Psoas muscle (tissue), 8 donors: ENCODE results near the gene R3HDM1. TPM values are rescaled to one million over a fixed set of nuclear protein-coding genes. Genes with fewer than 3 reads are reported as not detected.
"Not testable (repeated sequence)": the region's sequence is repeated elsewhere in the genome, so short reads cannot be mapped to it uniquely, and the experiment has no call there.

ENCODE experiments used
- ATAC-seq, 4 donors: fragments of 200-7000 bp; cut with Tn5 transposase; one replicate each; pipeline ENCODE4 v1.9.1; 2020; ENCODE audit warnings: moderate library complexity in 3 of 4, mild to moderate bottlenecking in 2 of 4
- DNase-seq, 2 donors: peaks; one replicate each; pipeline ENCODE4 v3.0.0-alpha.2; 2020
- H3K27ac ChIP-seq: fragments of 200-600 bp; one replicate; pipeline ENCODE4 v1.8.0; 2022
- H3K27me3 ChIP-seq, 3 donors: fragments of 200-600 bp in 1 of 3; one replicate each; pipeline versions ENCODE4 v1.6.1 to v1.8.0; 2013 to 2022; ENCODE audit warnings: low read length in 2 of 3, mild to moderate bottlenecking in 2 of 3, moderate library complexity in 1 of 3; ENCODE audit not compliant: insufficient read depth in 3 of 3
- H3K36me3 ChIP-seq, 2 donors: fragments of 200-600 bp in 1 of 2; one replicate each; pipeline versions ENCODE4 v1.6.1 to v1.8.0; 2013 to 2022; ENCODE audit warnings: low read depth in 1 of 2, mild to moderate bottlenecking in 1 of 2, moderate library complexity in 1 of 2; ENCODE audit not compliant: insufficient read depth in 1 of 2
- H3K4me1 ChIP-seq: fragments of 200-600 bp; one replicate; pipeline ENCODE4 v1.8.0; 2022
- H3K4me3 ChIP-seq: fragments of 200-600 bp; one replicate; pipeline ENCODE4 v1.8.0; 2022; ENCODE audit warnings: mild to moderate bottlenecking
- H3K9me3 ChIP-seq: fragments of 200-600 bp; one replicate; pipeline ENCODE4 v1.8.0; 2022
- CTCF ChIP-seq: fragments of 200-600 bp; IDR thresholded peaks from one replicate; pipeline ENCODE4 v1.8.0; 2022; ENCODE audit warnings: antibody characterized with exemption
- WGBS, 3 donors: extraction: QIAGEN DNeasy Blood & Tissue Kit; methylation state at CpG; one replicate each; pipeline versions ENCODE4 v1.1.6 to v1.1.7; 2013; 5-methylcytosine and 5-hydroxymethylcytosine counted together
- intact Hi-C, 2 donors: fragments of 100-400 bp; cut with DNase I; formaldehyde crosslinking; loops; one replicate each; pipeline versions ENCODE4 v1.11.0 to v1.14.2; 2022
- polyA plus RNA-seq, 3 donors: library from polyadenylated mRNA; stranded (reverse); fragments of 200-250 nt; gene quantifications; one replicate each; pipeline ENCODE4 v1.2.3, GENCODE V29; 2013
- total RNA-seq, 4 donors: library from RNA; stranded (reverse); fragmentation: NEBNext Ultra II Directional in 2 of 4; extraction: Animal tissue kit (Norgen Biotek cat#: 25700) in 2 of 4; gene quantifications; one replicate each; pipeline versions ENCODE4 v1.2.1 to v1.2.4, GENCODE V29; 2021 to 2023
- donor health status: healthy with polysubstance abuse.
- donor health status: DM: no; HTN: no; CAD: no; lungs with moderate emphysema.
- donor health status: Bipolar disorder and iron deficiency.
- donor health status: healthy.
- donor health status: DM: yes; HTN: yes; CAD: no.
- donor health status: DM: no; HTN: no; CAD: no.
- donor health status: DM: no; HTN: no; CAD: no.
- donor health status: DM: yes; HTN: yes; CAD: no.

R3HDM1 gene
- total and polyA plus RNA-seq, 7 donors, result 4.6 to 25.3 (median 20.1) TPM

- no peak for TF ChIP-seq CTCF
- no peak for DNase-seq
- peaks cover 0 to 75% of the 10 kb centered on the region in 2 donors for H3K36me3 ChIP-seq
- 98 to 100% (median 100%) methylated on average over 1 of the region's 1 CpG for WGBS, 3 donors
- H3K27ac ChIP-seq, result no peak overlapping the region
- no peaks in the 10 kb centered on the region for H3K27me3 ChIP-seq
- ATAC-seq, result no peak
- intact Hi-C loops, result no loop called here
- no peaks in the 10 kb centered on the region for H3K9me3 ChIP-seq
- H3K4me3 ChIP-seq, result no peak overlapping the region
- no peaks in the 10 kb centered on the region for H3K4me1 ChIP-seq
Measured at GRCh38 chr2:135650721-135651120, 119.4 kb downstream of the R3HDM1 start.

GRCh38 chr2:135651717-135652116, 120.4 kb downstream of the R3HDM1 start:
- H3K27me3 ChIP-seq, result no peaks in the 10 kb centered on the region
- WGBS, 3 donors, result 97 to 98% (median 97%) methylated on average over 3 of the region's 3 CpGs
- intact Hi-C loops, result no loop called here
- H3K9me3 ChIP-seq, result no peaks in the 10 kb centered on the region
- no peaks in the 10 kb centered on the region for H3K4me1 ChIP-seq
- no peak overlapping the region for H3K4me3 ChIP-seq
- TF ChIP-seq CTCF, result no peak
- no peak for ATAC-seq
- H3K36me3 ChIP-seq, result peaks cover 0 to 71% of the 10 kb centered on the region in 2 donors
- DNase-seq, result no peak
- H3K27ac ChIP-seq, result no peak overlapping the region

GRCh38 chr2:135654239-135654638, 123.0 kb downstream of the R3HDM1 start:
- intact Hi-C loops, H3K4me3 ChIP-seq, H3K4me1 ChIP-seq, DNase-seq, ATAC-seq, H3K9me3 ChIP-seq, H3K27me3 ChIP-seq, H3K27ac ChIP-seq: not testable (repeated sequence)
- peaks cover 0 to 59% of the 10 kb centered on the region in 2 donors for H3K36me3 ChIP-seq
- 93 to 98% (median 97%) methylated on average over 5 of the region's 5 CpGs for WGBS, 3 donors

- Histone ChIP-seq H3K4me3 (no peak overlapping the region), H3K4me1 (no peaks in the 10 kb centered on the region), H3K27me3 (no peaks in the 10 kb centered on the region), H3K36me3 (peaks cover 0 to 47% of the 10 kb centered on the region in 2 donors), H3K27ac (no peak overlapping the region), H3K9me3 (no peaks in the 10 kb centered on the region)
- ATAC-seq, result no peak
- WGBS, 3 donors, result 64 to 79% (median 66%) methylated on average over 12 of the region's 12 CpGs
- intact Hi-C loops, result no loop called here
- TF ChIP-seq CTCF, result no peak
- no peak for DNase-seq
Measured at GRCh38 chr2:135657806-135658582, 126.7 kb downstream of the R3HDM1 start.

- Histone ChIP-seq H3K4me1 (peaks cover 6% of the 10 kb centered on the region), H3K9me3 (no peaks in the 10 kb centered on the region), H3K36me3 (peaks cover 0 to 31% of the 10 kb centered on the region in 2 donors), H3K4me3 (no peak overlapping the region), H3K27ac (no peak overlapping the region), H3K27me3 (no peaks in the 10 kb centered on the region)
- intact Hi-C loops, result no loop called here
- DNase-seq (no peak), ATAC-seq (no peak)
- TF ChIP-seq CTCF, result no peak
- 74 to 84% (median 81%) methylated on average over 1 of the region's 1 CpG for WGBS, 3 donors
Measured at GRCh38 chr2:135662088-135662487, 130.8 kb downstream of the R3HDM1 start.
